Lower lobe of right lung (tissue), 2 donors: ENCODE data around the gene PRPF4. TPM values are rescaled to one million over a fixed set of nuclear protein-coding genes. Genes with fewer than 3 reads are reported as not detected.

ENCODE experiments used
- ATAC-seq, 2 donors: fragments of 200-7000 bp; cut with Tn5 transposase; one replicate each; pipeline ENCODE4 v1.9.1; 2020 to 2022; ENCODE audit warnings: mild to moderate bottlenecking in 2 of 2, moderate library complexity in 2 of 2
- DNase-seq: peaks from one replicate; pipeline ENCODE4 v3.0.0-alpha.2; 2020
- H3K27ac ChIP-seq: fragments of 200-600 bp; one replicate; pipeline ENCODE4 v1.8.0; 2022
- H3K27me3 ChIP-seq: fragments of 200-600 bp; one replicate; pipeline ENCODE4 v1.8.0; 2022; ENCODE audit warnings: low read depth
- H3K36me3 ChIP-seq: fragments of 200-600 bp; one replicate; pipeline ENCODE4 v1.8.0; 2022; ENCODE audit warnings: mild to moderate bottlenecking
- H3K4me1 ChIP-seq: fragments of 200-600 bp; one replicate; pipeline ENCODE4 v1.8.0; 2022
- H3K4me3 ChIP-seq: fragments of 200-600 bp; one replicate; pipeline ENCODE4 v1.8.0; 2022; ENCODE audit warnings: mild to moderate bottlenecking
- H3K9me3 ChIP-seq: fragments of 200-600 bp; one replicate; pipeline ENCODE4 v1.8.0; 2022
- intact Hi-C: fragments of 100-400 bp; cut with DNase I; formaldehyde crosslinking; loops from one replicate; pipeline ENCODE4 v1.11.0; 2022
- total RNA-seq: library from RNA; stranded (reverse); fragmentation: NEBNext Ultra II Directional; extraction: Animal tissue kit (Norgen Biotek cat#: 25700); gene quantifications from one replicate; pipeline ENCODE4 v1.2.1, GENCODE V29; 2021
- TF ChIP-seq, protein P1 (sequence below): fragments of 200-600 bp; IDR thresholded peaks from one replicate; pipeline ENCODE4 v1.8.0; 2022; ENCODE audit warnings: antibody characterized with exemption, mild to moderate bottlenecking
- donor health status: DM: no; HTN: yes; CAD: no; lungs with severe emphysema.

PRPF4 gene
- total RNA-seq, 1 donor from 2014 or later, result 12.6 TPM

DNA sequence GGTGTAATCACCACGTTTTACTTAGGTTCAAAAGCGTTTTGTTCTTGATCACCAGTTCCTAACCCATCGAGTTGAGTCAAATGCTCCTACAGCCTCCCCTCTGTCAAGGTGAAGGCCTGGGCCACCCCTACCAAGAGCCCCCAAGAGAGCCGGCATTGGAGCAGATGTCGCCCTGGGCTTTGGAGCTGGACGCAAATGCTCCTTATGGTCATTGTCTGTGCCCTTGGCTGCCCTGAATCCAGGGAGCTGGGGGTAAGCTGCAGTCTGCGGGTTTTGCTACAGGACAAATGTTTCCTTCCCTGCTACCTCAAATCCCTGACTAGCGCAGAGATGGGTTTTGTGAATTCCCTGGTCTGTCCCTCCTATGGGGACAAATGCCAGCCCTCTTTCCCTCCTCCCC is 22.9 kb downstream of the PRPF4 start:
- H3K4me3 ChIP-seq, result no peak overlapping the region
- TF ChIP-seq, protein P1, sequence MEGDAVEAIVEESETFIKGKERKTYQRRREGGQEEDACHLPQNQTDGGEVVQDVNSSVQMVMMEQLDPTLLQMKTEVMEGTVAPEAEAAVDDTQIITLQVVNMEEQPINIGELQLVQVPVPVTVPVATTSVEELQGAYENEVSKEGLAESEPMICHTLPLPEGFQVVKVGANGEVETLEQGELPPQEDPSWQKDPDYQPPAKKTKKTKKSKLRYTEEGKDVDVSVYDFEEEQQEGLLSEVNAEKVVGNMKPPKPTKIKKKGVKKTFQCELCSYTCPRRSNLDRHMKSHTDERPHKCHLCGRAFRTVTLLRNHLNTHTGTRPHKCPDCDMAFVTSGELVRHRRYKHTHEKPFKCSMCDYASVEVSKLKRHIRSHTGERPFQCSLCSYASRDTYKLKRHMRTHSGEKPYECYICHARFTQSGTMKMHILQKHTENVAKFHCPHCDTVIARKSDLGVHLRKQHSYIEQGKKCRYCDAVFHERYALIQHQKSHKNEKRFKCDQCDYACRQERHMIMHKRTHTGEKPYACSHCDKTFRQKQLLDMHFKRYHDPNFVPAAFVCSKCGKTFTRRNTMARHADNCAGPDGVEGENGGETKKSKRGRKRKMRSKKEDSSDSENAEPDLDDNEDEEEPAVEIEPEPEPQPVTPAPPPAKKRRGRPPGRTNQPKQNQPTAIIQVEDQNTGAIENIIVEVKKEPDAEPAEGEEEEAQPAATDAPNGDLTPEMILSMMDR, result no peak
- DNase-seq, result no peak
- no peaks in the 10 kb centered on the region for H3K9me3 ChIP-seq
- no peaks in the 10 kb centered on the region for H3K4me1 ChIP-seq
- H3K27me3 ChIP-seq, result peaks cover 3% of the 10 kb centered on the region
- intact Hi-C loops, result no loop called here
- no peak overlapping the region for H3K27ac ChIP-seq
- peaks cover 5% of the 10 kb centered on the region for H3K36me3 ChIP-seq
- no peak for ATAC-seq

DNA sequence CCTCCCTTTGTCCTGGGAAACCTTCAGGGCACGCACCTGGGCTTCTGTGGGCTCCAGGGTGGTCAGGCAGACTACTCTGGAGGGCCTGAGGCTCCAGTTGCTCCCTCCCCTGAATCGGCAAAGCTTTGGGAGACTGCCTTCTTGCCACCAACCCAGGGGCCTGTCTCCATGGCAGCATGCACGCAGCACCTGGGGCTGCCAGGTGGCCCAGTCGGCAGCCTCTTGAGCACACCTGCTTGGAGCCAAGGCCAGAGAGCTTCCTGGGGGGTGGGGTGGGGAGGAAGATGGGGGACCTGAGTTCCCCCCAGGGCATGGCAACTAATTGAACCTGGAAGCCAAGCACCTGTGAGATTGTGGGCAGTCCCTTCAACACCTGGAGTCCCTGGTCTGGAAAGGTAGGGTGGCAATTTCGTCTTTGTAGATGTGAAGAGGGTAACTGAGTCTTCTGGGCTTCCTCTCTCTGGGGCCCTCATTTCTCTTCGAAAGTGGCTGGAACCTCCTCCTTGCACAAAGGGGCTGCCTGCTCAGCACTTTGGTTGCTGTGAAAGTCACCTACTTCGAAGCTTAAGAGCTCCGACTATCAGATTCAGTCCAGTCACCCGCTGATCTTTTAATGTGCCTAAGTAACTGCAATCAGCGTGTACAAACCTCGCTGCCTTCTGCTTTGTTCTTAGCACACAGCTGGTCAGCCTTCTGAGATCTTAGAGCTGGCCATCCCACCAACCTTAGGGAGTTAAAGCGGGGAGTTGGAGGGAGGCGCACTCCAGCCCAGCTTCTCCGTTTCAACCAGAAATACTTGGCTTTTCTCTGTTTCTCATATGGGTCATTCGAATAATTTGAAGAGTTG is 23.7 kb downstream of the PRPF4 start:
- Histone ChIP-seq H3K27ac (no peak overlapping the region), H3K9me3 (no peaks in the 10 kb centered on the region), H3K27me3 (peaks cover 3% of the 10 kb centered on the region), H3K36me3 (no peaks in the 10 kb centered on the region), H3K4me1 (no peaks in the 10 kb centered on the region), H3K4me3 (no peak overlapping the region)
- ATAC-seq (no peak), DNase-seq (no peak)
- intact Hi-C loops, result no loop called here
- TF ChIP-seq, protein P1, result no peak

DNA sequence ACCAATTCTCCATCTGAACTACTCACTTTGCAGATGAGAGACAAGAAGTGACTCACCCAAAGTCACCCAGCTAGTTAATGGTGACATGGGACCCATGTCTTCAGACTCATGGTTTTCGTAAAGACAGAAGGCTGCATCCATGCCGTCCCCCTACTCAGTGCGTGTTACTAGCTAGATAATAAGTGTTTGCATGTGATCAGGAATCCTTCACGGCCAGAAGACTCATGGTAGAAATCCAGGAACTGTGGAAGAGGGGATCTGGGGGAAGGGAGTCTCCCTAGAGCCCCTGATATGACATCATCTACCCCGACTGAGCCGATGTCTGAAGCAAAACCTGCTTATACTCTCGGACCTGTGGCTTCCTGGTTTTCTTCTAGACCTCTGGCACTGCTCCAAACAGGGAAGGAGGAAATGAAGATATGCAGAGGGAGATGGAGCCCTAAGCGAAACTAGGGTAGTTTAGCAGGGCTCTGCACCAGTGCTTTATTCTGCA is 24.4 kb downstream of the PRPF4 start:
- H3K4me1 ChIP-seq, result no peaks in the 10 kb centered on the region
- DNase-seq (no peak), ATAC-seq (peak; percentile 49 to 63)
- peaks cover 3% of the 10 kb centered on the region for H3K27me3 ChIP-seq
- no peak overlapping the region for H3K27ac ChIP-seq
- no peak overlapping the region for H3K4me3 ChIP-seq
- H3K36me3 ChIP-seq, result no peaks in the 10 kb centered on the region
- TF ChIP-seq, protein P1, result no peak
- intact Hi-C loops, result no loop called here
- H3K9me3 ChIP-seq, result no peaks in the 10 kb centered on the region

DNA sequence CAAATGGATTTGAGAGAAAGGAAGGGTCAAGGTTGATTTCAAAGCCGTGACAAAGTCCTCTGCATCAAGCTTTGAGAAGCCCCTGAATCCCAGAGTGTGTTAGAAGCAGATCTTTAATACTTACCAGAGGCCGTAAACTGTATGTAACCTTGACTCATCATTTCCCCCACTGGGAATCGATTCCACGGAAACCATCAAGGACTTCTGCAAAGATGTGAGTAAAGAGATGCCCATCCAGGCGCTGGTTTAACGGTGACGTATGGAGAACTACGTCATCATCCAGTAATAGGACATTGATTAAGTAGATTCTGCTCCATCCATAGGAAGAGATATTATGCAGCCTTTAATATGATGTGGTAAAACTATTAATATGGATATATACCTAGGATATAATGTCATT is 26.1 kb downstream of the PRPF4 start:
- DNase-seq (no peak), ATAC-seq (no peak)
- TF ChIP-seq, protein P1, result no peak
- Histone ChIP-seq H3K9me3 (no peaks in the 10 kb centered on the region), H3K27me3 (peaks cover 3% of the 10 kb centered on the region), H3K36me3 (no peaks in the 10 kb centered on the region), H3K4me1 (no peaks in the 10 kb centered on the region), H3K27ac (no peak overlapping the region), H3K4me3 (no peak overlapping the region)
- intact Hi-C loops, result no loop called here

DNA sequence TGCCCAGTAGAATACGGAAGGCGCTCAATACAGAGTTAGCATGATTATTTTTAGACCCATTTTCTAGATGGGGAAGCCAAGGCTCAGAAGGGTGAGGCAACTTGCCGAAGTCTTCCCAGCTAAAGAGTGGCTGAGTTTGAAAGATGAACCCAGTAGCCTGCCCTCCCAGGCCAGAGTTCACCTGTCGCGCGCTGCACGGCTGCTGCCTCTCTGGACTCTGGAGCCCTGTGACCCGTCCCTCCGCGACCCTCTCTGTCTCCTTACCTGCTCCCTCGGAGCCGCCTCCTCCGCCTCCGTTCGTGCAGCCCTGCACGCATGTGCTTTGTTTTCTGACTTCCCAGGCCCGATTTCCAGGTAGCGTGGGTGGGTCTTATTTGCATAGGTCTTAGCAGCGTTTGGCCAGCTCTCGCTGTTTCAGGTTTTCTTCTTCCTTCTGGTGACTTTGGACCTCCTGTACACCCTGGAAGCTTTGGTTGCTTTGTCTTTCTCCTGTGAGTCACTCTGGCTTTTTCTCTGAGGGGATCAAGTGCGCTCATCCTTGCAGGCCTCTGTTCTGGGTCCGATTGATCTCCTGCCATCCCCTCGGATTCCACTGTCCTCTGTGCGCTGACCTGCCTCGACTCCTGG is 27.4 kb downstream of the PRPF4 start, which contains the start of gene RNF183:
Gene RNF183, minus strand, starts transcription at position 585 of the 627 bp plus-strand sequence. CDS start 5,192 bp downstream, outside the sequence.
- Histone ChIP-seq H3K9me3 (no peaks in the 10 kb centered on the region), H3K4me3 (no peak within 1 kb of the TSS), H3K27ac (no peak within 1 kb of the TSS), H3K27me3 (peaks cover 3% of the 10 kb centered on the region), H3K36me3 (no peaks in the 10 kb centered on the region), H3K4me1 (no peaks in the 10 kb centered on the region)
- no peak for ATAC-seq
- intact Hi-C loops, result no loop called here
- DNase-seq, result no peak
- TF ChIP-seq, protein P1, result no peak
